Posterior cingulate gyrus (tissue), 11 donors: ENCODE measurements around the gene PGD.
"Not testable (repeated sequence)": the region's sequence is repeated elsewhere in the genome, so short reads cannot be mapped to it uniquely, and the experiment has no call there.

Source experiments
- DNase-seq, 10 donors: peaks; one replicate each; pipeline versions ENCODE4 v3.0.0 to v3.0.0-alpha.2; 2020 to 2021; ENCODE audit warnings: mixed read lengths in 3 of 10
- intact Hi-C: fragments of 100-400 bp; cut with DNase I; formaldehyde crosslinking; loops from one replicate; pipeline ENCODE4 v1.15.1; 2023

Gene PGD

DNA sequence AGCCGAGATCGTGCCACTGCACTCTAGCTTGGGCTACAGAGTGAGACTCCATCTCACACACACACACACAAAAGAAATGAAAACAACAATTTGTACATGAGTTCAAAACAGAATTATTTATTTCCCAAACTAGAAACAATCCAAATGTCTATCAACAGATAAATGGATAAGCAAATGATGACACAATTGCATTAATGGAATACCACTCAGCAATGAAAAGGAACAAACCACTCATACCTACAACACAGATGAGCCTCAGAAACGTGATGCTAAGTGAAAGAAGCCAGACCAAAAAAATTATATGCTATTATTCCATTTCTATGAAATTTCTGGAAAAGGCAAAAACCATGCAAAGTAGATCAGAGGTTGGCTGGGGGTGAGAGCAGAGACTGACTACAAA, 2.0 kb upstream of the PGD start:
- intact Hi-C loops: no loop called here
- no peak for DNase-seq

DNA sequence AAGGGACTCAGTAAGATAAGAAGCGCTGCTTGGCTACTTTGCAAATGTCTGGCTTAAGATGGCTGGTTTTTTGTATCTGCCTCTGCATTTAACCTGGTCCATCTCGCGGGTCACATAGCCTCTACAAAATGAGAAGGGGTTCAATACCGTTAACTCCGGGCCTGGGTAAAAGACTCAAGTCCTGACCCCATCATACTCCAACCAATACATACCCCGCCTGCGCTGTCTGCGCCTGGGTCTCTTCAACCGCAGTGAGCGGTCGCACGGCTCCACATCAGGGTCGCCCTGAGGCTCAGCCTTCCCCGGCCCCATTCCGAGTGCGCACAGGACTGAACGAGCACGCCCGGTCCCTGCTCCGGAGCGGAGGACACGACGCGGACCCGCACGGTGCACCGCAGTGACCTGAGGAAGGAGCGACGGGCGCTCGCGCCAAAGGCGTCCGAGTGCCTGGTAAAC, 558 bp upstream of the PGD start:
- DNase-seq: no peak
- intact Hi-C loops: loop anchor here (2.0 kb wide), 2 partner anchors 32 to 188 kb away; partner anchors contain the start of genes CENPS and KIF1B

DNA sequence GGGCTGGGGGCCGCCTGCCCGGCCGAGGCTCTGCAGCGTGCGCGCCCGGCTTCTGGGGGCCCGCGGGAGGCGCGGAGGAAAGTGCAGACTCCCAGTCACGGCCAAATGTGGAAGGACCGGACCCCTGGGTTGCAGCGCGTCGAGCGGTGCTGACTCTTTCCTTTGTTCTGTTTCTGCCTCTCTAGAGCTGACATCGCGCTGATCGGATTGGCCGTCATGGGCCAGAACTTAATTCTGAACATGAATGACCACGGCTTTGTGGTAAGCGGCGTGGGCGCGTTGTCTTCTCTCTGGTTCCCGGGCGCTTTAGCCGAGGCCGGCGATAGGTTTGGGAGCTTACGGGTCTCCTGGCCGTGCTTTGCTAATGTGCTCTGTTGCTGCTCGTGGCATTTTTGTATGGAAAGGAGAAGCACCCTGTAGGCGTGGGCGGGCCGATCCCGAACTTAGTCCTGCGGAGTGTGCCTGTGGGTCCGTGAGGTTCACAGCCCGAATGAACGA, 629 bp downstream of the PGD start:
- intact Hi-C loops: loop anchor here (2.0 kb wide), 2 partner anchors 31 to 189 kb away; partner anchors contain the start of genes CENPS and KIF1B
- DNase-seq: peak in 9 of 10 donors; percentile 17 to 86 (median 25)

DNA sequence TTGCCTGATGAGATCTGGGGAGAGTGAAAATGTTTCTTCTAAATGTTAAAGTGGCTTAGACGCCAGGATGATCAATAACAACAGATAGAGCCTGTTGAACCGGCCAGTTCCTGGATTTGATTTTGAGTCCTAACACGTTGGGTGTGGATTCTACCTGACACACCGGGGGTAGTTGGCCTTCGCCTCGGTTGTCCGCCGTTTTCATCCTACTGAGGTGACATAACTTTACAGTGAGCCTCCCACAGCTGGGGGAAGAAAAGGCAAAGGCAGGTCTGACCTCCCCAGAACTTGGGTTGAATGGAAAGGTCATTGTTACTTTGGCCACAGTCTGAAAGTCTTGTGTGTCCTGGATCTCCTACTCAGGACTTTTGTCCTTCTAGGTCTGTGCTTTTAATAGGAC, 1.1 kb downstream of the PGD start:
- intact Hi-C loops: no loop called here
- peak in 1 of 10 donors; percentile 26 for DNase-seq

DNA sequence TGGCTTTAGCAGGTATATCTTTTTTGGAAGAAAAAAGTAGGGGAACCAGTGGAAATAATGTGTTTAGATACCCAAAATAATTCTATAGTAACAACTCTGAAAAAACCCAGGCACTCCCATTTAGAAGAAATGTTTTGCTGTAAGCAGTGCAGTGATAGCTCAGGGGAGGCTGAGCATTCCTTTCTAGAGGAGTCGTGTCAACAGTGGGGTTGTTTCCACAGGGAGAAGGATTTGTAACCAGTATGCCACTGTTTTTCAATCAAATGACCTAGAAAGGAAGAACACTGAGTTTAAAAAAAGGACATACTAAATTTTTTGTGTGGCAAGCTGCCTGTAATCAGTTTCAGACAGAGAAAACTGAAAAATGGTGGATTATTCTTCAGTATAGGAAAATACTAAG, 2.4 kb downstream of the PGD start:
- intact Hi-C loops: no loop called here
- DNase-seq: no peak

DNA sequence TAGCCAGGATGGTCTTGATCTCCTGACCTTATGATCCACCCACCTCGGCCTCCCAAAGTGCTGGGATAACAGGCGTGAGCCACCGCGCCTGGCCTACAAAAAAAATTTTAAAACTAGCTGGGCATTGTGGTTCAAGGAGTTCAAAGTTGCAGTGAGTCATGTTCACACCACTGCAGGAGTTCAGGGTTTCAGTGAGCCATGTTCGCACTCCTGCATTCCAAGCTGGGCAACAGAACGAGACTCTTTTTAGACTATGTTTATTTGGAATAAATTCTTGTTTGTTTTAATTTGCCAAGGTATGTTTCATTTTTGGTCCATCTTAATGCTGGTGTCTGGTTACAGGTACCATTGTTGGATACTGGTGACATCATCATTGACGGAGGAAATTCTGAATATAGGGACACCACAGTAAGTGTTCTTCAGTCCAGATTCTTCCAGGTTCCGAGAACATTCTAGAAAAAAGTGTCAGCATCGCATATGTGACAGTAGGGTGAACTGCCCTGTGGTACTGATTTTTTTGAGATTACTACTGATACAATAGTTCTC, 3.9 kb downstream of the PGD start:
- peak in 1 of 10 donors; percentile 10 for DNase-seq

DNA sequence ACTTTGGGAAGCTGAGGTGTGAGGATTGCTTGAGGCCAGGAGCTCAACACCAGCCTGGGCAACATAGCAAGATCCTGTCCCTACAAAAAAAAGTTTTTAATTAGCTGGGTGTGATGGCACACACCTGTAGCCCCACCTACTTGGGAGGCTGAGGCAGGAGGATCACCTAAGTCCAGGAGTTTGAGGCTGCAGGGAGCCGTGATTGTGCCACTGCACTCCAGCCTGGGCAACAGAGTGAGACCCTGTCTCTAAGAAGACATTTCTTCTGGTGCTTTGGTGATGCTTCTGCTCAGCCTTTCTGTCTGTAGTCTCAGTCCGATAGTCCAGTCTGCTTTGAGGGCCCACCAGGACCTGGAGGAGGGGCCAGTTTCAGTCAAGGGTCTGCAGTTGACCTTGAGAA, 8.3 kb downstream of the PGD start:
- intact Hi-C loops: no loop called here
- peak in 1 of 10 donors; percentile 6 for DNase-seq

More for the DNA sequence above, 3.9 kb downstream of the PGD start:
- intact Hi-C loops: no loop called here

DNA sequence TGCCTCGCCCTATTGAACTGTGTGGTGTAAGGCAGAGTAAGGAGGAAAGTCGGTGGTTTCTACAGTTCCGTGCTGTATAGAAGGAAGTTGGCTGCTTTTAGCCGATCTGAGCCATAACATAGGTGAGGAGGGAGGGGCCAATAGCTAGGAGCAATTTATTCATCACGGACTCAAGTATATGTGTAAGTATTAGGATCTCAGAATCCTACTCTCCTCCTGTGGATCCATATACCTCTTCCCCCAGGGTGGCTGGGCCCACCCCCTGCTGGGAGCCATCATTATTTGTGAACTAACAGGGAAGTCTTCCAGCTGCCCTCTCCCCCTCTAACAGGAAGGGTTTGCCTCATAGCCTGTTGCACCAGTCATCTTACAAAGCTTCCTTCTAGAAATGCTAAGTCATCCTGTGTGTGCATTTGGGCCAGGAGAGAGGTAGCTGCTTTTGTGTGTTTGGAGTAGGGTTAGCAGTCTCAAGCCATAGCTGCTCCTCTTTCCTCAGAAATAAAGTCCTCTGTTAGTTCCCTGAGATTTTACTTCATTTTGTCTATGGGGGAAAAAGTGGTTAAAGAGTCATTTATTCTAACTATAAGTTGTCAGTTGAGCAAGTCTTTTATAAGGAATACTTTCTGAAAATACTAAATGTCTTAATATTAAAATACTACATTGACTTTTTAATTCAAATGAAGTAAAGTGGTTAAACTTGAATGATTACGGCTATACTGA, 16.5 kb downstream of the PGD start:
- intact Hi-C loops: no loop called here

DNA sequence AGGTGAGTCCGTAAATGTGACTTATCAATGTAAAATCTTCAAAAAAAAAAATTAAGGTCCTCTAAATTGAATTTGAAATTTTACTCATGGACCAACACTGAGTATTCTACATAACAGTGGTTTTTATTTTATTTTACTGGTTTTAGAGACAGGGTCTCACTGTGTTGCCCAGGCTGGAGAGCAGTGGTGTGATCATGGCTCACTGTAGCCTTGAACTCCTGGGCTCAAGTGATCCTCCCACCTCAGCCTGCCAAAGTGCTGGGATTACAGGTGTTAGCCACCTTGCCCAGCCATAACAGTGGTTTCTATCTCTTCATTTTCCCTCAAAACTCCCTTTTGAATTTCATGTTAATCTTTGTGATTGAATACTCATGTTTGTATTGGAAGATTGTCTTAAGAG, 17.1 kb downstream of the PGD start:
- DNase-seq: peak in 1 of 10 donors; percentile 8
- intact Hi-C loops: not testable (repeated sequence)

More for the DNA sequence above, 16.5 kb downstream of the PGD start:
- DNase-seq: peak in 2 of 10 donors; percentile 26 to 55

DNA sequence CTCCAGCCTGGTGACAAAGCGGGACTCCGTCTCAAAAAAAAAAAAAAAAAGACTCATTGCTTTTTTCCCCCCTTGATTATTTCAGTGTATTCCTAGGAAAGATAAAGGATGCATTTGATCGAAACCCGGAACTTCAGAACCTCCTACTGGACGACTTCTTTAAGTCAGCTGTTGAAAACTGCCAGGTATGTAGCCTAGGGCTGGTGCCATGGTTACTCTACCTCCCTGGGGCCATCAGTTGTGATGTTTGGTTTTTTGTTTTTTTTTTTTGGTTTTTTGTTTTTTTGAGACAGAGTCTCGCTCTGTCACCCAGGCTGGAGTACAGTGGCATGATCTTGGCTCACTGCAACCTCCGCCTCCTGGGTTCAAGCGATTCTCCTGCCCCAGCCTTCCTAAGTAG, 19.9 kb downstream of the PGD start:
- intact Hi-C loops, DNase-seq: not testable (repeated sequence)

DNA sequence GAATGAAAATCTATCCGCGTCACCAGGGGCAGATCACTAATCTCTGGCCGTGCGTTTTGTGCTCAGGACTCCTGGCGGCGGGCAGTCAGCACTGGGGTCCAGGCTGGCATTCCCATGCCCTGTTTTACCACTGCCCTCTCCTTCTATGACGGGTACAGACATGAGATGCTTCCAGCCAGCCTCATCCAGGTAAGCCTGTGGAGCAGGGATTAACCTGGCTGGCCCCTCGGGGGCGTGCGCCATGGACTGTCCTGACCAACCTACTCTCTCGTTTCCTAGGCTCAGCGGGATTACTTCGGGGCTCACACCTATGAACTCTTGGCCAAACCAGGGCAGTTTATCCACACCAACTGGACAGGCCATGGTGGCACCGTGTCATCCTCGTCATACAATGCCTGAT, 20.5 kb downstream of the PGD start:
- intact Hi-C loops: no loop called here
- peak in 2 of 10 donors; percentile 34 to 62 for DNase-seq

DNA sequence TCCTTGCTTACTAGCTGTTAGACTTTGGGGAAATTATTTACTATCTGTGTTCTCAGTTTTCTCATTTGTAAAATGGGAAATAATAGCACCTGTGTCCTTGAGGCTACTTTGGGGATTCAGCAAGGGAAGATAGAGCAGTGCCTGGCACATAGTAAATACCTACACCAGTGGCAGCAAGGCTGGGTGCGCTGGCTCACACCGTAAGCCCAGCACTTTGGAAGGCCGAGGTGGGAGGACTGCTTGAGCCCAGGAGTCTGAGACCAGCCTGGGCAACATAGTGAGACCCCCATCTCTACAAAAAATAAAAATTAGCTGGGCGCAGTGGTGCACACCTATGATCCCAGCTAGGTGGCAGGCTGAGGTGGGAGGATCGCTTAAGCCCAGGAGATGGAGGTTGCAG, 22.8 kb downstream of the PGD start:
- DNase-seq: peak in 1 of 10 donors; percentile 8
- intact Hi-C loops: no loop called here

DNA sequence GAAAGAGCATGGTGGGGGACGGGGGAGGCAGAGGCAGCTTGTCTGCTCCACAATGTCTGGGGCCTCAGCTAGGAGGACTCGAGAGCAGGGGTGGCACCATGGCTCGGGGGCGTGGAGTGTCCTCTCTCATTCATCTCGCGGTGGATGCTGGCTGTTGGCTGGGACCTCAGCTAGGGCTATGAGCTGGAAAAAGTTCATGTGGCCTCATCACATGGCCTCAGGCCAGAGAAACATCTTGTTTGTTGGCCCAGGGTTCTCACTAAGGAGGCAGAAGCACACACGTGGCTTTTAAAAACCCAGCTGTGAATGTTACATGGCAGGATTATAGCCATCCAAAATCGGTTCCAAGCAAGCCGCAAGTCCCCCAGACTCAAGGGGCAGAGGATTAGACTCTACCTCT, 25.2 kb downstream of the PGD start:
- intact Hi-C loops: no loop called here
- peak in 1 of 10 donors; percentile 63 for DNase-seq

DNA sequence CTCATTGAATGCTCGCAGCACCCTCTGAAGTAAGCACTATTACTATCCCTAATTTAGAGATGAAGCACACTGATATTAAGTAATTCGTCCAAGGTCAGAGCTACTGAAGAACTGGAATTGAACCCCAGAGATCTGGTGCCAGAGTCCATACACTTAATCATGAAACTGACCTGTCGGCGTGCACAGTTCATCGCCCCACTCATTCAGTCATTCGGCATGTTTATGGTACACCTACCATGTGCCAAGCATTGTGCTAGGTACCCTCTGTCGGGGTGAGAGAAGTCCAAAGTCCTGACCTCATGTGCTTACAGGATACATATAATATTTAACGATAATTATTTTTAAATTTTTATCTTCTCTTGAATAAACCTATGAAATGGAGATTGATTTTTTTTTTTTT, 25.8 kb downstream of the PGD start:
- peak in 1 of 10 donors; percentile 24 for DNase-seq
- intact Hi-C loops: loop anchor here (5.0 kb wide), 1 partner anchor 797 kb away; no protein-coding TSS in a partner anchor

DNA sequence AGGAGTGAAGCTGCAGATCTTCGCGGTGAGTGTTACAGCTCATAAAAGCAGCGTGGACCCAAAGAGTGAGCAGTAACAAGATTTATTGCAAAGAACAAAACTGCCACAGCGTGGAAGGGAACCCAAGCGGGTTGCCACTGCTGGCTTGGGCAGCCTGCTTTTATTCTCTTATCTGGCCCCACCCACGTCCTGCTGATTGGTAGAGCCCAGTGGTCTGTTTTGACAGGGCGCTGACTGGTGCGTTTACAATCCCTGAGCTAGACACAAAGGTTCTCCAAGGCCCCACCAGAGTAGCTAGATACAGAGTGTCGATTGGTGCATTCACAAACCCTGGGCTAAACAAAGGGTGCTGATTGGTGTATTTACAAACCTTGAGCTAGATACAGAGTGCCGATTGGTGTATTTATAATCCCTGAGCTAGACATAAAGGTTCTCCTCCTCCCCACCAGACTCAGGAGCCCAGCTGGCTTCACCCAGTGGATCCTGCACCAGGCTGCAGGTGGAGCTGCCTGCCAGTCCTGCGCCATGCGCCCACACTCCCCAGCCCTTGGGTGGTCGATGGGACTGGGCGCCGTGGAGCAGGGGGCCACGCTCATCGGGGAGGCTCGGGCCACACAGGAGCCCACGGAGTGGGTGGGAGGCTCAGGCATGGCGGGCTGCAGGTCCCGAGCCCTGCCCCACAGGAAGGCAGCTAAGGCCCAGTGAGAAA, 27.1 kb downstream of the PGD start:
- intact Hi-C loops: loop anchor here (5.0 kb wide), 1 partner anchor 799 kb away; no protein-coding TSS in a partner anchor
- peak in 1 of 10 donors; percentile 77 for DNase-seq

DNA sequence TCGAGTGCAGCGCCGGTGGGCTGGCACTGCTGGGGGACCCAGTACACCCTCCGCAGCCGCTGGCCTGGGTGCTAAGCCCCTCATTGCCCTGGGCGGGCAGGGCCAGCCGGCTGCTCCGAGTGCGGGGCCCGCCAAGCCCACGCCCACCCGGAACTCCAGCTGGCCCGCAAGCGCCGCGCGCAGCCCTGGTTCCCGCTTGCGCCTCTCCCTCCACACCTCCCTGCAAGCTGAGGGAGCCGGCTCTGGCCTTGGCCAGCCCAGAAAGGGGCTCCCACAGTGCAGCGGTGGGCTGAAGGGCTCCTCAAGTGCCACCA, 27.6 kb downstream of the PGD start:
- DNase-seq: peak in 1 of 10 donors; percentile 40
- intact Hi-C loops: loop anchor here (5.0 kb wide), 1 partner anchor 799 kb away; no protein-coding TSS in a partner anchor

DNA sequence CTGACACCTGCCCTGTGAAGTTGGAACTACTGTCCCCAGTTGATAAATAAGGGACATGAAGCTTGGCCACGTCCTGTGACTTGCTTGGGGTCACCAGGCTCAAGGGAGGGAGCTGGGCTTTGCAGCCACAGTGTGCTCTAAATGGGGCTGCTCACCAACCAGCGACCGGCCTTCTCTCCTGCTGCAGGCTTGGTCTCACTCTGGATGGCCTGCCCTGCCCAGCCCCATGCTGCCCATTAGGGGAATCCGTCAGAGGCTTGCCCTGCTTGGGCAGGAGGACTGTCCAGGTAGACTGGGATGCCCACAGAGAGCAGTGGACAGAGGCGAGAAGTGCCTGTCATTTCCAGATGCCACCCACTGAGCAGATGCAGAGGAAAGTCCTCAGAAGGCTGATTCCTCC, 30.1 kb downstream of the PGD start:
- DNase-seq: peak in 1 of 10 donors; percentile 60
- intact Hi-C loops: loop anchor here (1.0 to 5.0 kb wide), 4 partner anchors 52 to 802 kb away; partner anchors contain the start of gene KIF1B

DNA sequence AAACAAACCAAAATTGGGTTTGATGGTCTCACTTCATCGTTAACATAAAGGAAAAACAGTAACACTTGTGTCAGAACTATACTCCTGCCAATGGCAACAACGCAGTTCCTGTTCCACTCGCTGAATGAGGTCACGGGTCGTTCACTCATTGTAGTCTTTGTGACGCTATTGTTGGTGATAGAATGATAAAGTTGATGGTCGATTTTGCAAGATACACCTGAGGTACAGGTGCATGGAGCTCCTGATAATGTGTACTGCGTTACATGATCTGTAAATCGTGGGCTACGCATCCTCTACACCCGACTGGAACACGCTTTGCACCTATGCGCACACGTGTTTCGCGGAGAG, 31.0 kb downstream of the PGD start:
- intact Hi-C loops: loop anchor here (1.0 to 10.0 kb wide), 7 partner anchors 31 to 803 kb away; partner anchors contain the start of genes DFFA, KIF1B, PGD and UBE4B
- DNase-seq: peak in 1 of 10 donors; percentile 16

DNA sequence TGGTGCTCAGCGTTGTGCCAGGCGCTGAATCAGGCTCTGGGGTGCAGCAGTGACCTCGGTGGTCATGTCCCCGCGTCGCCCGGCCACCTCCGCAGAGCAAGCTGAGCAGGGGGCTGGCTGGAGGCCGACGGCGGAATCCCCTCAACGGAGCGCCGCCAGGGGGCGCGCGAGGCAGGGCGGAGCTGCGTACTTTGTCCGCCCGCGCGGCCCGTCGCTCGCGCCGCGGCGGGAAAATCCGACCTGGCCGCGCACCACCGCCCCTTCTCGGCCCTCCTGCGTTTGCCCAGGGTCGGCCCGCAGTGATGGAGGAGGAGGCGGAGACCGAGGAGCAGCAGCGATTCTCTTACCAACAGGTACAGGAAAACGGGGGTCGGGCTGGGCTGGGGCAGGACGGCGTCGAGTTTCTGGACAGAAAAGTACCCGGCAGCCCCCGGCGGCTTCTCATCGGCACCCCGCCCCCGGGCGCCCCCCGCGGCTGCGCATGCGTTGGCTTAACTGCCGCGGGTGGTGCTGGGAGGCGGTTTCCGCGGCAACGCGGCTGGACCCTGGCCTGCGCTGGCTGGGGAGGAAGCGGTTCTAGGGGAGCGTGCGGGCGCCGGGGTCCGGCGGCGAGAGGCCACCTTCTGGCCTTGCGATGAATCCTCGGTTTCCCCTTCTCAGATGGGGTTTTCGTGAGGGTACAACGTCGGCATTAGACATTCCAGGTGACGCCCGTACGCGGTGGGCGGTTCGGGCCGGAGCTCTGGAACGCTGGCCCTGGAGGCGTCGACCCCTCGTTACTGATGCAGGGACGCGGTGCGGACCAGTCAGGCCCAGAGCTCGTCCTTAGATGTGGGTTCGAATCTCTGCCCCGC, 31.6 kb downstream of the PGD start, which contains the start of gene CENPS:
Gene CENPS (plus strand): TSS at position 218 of the 854 bp plus-strand sequence. CDS start 85 bp downstream, at position 303.
- intact Hi-C loops: loop anchor here (1.0 to 10.0 kb wide), 4 partner anchors 32 to 396 kb away; partner anchors contain the start of genes DFFA, PGD and UBE4B
- peak; percentile 67 to 96 (median 76) for DNase-seq
